ENCODE results near the gene ZBTB25. TPM values are rescaled to one million over a fixed set of nuclear protein-coding genes. Genes with fewer than 3 reads are reported as not detected.

The ZBTB25 gene
- polyA plus RNA-seq, 1 of the 3 experiments (the other 2 are of a cell fraction), result 4.5 TPM

GRCh38 chr14:64541972-64542835 lies 38.6 kb upstream of the ZBTB25 start (continued):
- TF ChIP-seq RCOR1 (IDR thresholded peaks at IDR 0.05; ENCODE audit: low read length) (no peak), CTCF (IDR thresholded peaks at IDR 0.05) (no peak), CHD2 (IDR thresholded peaks at IDR 0.05; ENCODE audit: low read length, partially characterized antibody) (no peak), MXI1 (IDR thresholded peaks at IDR 0.05; ENCODE audit: low read depth, low read length) (no peak), POLR2AphosphoS5 (IDR thresholded peaks at IDR 0.05; ENCODE audit: low read depth, low read length) (no peak)

GRCh38 chr14:64541261-64541971 lies 37.8 kb upstream of the ZBTB25 start:
- Histone ChIP-seq H3K79me2 (ENCODE audit: insufficient read depth) (no peaks in the 10 kb centered on the region), H3K9me2 (no peaks in the 10 kb centered on the region), H3K27me3 (ENCODE audit: insufficient read depth) (no peaks in the 10 kb centered on the region), H3K4me3 (ENCODE audit: low read depth in 2 of 2, low read length in 1 of 2) (peak overlapping the region in 1 of 2 experiments; percentile 61; a peak in 1 of 4 replicates), H3K4me1 (ENCODE audit: control insufficient read depth in 1 of 2, insufficient read depth in 2 of 2, low read depth in 1 of 2, low read length in 1 of 2) (peaks cover 0 to 5% of the 10 kb centered on the region in 2 experiments; a peak in 2 of 4 replicates), H3F3A (replicated peaks; ENCODE audit: insufficient read depth) (peaks cover 15% of the 10 kb centered on the region), H2AFZ (ENCODE audit: low read depth) (no peak overlapping the region), H3K27ac (ENCODE audit: low read depth in 2 of 2, low read length in 1 of 2) (no peak overlapping the region), H3K4me2 (no peak overlapping the region), H4K20me1 (ENCODE audit: insufficient read depth) (no peaks in the 10 kb centered on the region), H3K9ac (no peak overlapping the region), H3K9me3 (no peaks in the 10 kb centered on the region), H3K36me3 (replicated peaks in 1 of 2; ENCODE audit: control insufficient read depth in 1 of 2, insufficient read depth in 2 of 2, low read length in 1 of 2) (no peaks in the 10 kb centered on the region)
- CTCF ChIA-PET, result interaction anchor here (0.9 kb wide), 1 partner anchor 209 kb away, joined by 3 read pairs; no protein-coding TSS in a partner anchor
- no peak for TF ChIP-seq SMC3 (IDR thresholded peaks at IDR 0.05; ENCODE audit: low read depth, low read length)
- no peak for TF ChIP-seq GABPA (IDR thresholded peaks at IDR 0.05; ENCODE audit: low read depth)
- TF ChIP-seq REST (IDR thresholded peaks at IDR 0.05; ENCODE audit: low read depth, low read length), result no peak
- POLR2A ChIA-PET, result no interaction called here
- no peak for DNase-seq
- WGBS (ENCODE audit: low lambda C conversion rate), result 98% methylated on average over 35 of the region's 73 CpGs

Data from SK-N-SH (cell line).